A549 treated with ZK216348 at 1 μM for 4 hours (cell line): Measurements from ENCODE around the gene NPIPB12. TPM values are rescaled to one million over a fixed set of nuclear protein-coding genes. Genes with fewer than 3 reads are reported as not detected.

Experiments used
- total RNA-seq: library from RNA; stranded (reverse); fragments of 200-300 nt; extraction: Qiagen RNA extraction; gene quantifications from 5 replicates; pipeline ENCODE4 v1.2.3, GENCODE V29; 2022; ENCODE audit warnings: low read depth

NPIPB12 gene
- total RNA-seq = 26.9 to 43.7 TPM (median 34.9 TPM) in 5 replicates

DNA sequence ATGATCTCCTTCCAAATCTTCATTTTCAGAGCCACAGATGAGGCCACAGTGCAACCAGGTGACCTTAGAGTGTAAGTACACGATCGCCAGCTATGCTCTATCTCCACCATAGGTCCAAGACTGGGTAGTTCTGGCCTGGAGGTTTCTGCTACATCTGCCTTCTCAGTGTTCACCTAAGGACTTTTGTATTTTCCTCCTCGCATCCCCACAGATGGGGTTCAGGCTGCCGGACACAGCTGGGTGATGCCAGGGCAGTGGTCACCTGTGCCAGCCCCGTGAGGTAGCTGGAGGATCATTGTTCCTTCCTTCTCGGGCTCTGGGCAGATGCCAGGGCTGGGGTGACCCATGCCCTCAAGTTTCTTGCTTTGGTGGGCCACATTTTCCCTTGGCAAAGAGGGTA lies at the start of gene NPIPB12:
Gene NPIPB12, minus strand, starts transcription at position 101 of the 400 bp plus-strand sequence.

GRCh38 chr16:29459706-29460646 lies 46.2 kb downstream of the NPIPB12 start, which contains the start of gene SULT1A4:
Gene SULT1A4, plus strand, starts transcription at chr16:29459913. Its CDS starts 1,473 bp downstream, at chr16:29461386.

DNA sequence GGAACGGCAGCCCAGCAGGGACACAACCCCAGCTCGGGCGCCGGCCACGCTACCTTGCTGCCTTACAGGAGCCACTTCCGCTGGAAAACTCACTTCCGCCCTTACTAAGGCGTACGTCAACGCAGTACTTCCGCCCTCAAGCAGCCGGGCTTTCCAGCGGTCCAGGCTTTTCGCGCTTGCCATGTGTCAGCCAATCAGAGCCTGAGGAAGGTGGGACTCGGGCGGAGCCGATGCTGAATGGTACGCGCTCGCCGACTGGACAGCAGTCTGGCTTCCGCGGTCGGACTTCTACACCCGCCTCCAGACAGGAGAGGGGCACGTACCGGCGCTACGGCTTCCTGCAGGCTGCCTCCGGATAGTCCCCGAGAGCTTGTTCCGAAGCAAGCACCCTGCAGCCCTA lies 51.9 kb downstream of the NPIPB12 start, which contains the start of the genes BOLA2 and SLX1B:
Gene BOLA2, minus strand, starts transcription at position 83 of the 400 bp plus-strand sequence. CDS start 98 bp downstream, outside the sequence.
Gene SLX1B, plus strand, starts transcription at position 265 of the 400 bp plus-strand sequence.

Other genes starting within 250 kb of the NPIPB12 start
- 1.1 to 2.4 TPM (median 1.4 TPM) in 5 replicates for gene NPIPB11, start 99.7 kb downstream of the NPIPB12 start, total RNA-seq
- gene BOLA2, start 52.1 kb downstream of the NPIPB12 start, total RNA-seq = 9.9 to 29.1 TPM (median 29.0 TPM) in 5 replicates
- 64.5 to 95.7 TPM (median 78.3 TPM) in 5 replicates for gene SLX1B, start 51.9 kb downstream of the NPIPB12 start, total RNA-seq
- 24.2 to 43.1 TPM (median 28.8 TPM) in 5 replicates for gene SULT1A4, start 46.5 kb downstream of the NPIPB12 start, total RNA-seq
- 0.08 TPM in 1 of 5 replicates, not detected in the others for gene SPN, start 156.8 kb upstream of the NPIPB12 start, total RNA-seq
- 0.31 to 1.1 TPM (median 0.87 TPM) in 5 replicates for gene QPRT, start 172.8 kb upstream of the NPIPB12 start, total RNA-seq
- not detected in 5 replicates for gene C16orf54, start 239.6 kb upstream of the NPIPB12 start, total RNA-seq